Left lobe of liver (tissue), 2 donors: Measurements from ENCODE around the gene MAD1L1. TPM values are rescaled to one million over a fixed set of nuclear protein-coding genes. Genes with fewer than 3 reads are reported as not detected.
"Not testable (repeated sequence)": the region's sequence is repeated elsewhere in the genome, so short reads cannot be mapped to it uniquely, and the experiment has no call there.

ENCODE experiments used
- ATAC-seq: fragments of 200-7000 bp; cut with Tn5 transposase; one replicate; pipeline ENCODE4 v1.9.1; 2020; ENCODE audit warnings: mild to moderate bottlenecking, moderate library complexity
- DNase-seq: peaks from one replicate; pipeline ENCODE4 v3.0.0-alpha.2; 2020; ENCODE audit warnings: low spot score
- total RNA-seq: library from RNA; stranded (reverse); gene quantifications from one replicate; pipeline ENCODE4 v1.2.1, GENCODE V29; 2021
- donor health status: DM: no; HTN: no; CAD: no; lungs with moderate emphysema.
- donor health status: DM: no; HTN: yes; CAD: no.

MAD1L1 gene
- total RNA-seq, 1 donor from 2014 or later, result 24.9 TPM

- DNase-seq (no peak), ATAC-seq (no peak)
These were observed 409.2 kb downstream of the MAD1L1 start for GRCh38 chr7:1823376-1824150.

GRCh38 chr7:1819259-1819841, 413.4 kb downstream of the MAD1L1 start:
- DNase-seq (no peak), ATAC-seq (no peak)

- DNase-seq (no peak), ATAC-seq (no peak)
These were observed 414.0 kb downstream of the MAD1L1 start for GRCh38 chr7:1818575-1819258.

- DNase-seq, result no peak
- no peak for ATAC-seq
These were observed 415.6 kb downstream of the MAD1L1 start for GRCh38 chr7:1817061-1817712.

DNA sequence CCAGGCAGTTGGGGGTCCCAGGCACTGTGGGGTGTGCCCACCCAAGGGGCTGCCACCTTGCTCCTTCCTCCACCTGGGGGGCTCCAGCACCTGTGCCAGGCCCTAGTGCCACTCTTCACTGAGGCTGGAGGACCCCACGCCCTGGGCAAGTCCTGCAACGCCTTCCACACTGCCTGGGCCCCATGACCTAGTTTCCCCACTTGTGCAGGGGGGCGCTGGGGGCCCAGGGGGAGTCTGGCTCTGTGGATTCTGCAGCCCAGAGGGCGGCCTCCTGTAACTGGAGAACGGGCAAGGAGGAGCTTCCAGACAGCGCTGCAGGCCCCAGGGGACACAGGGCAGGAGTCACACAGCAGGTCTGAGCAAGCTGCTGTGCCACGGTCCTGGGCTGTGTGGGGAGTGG, 416.3 kb downstream of the MAD1L1 start:
- not testable (repeated sequence) for ATAC-seq, DNase-seq

- not testable (repeated sequence) for ATAC-seq, DNase-seq
These were observed 417.0 kb downstream of the MAD1L1 start for GRCh38 chr7:1815551-1816281.

DNA sequence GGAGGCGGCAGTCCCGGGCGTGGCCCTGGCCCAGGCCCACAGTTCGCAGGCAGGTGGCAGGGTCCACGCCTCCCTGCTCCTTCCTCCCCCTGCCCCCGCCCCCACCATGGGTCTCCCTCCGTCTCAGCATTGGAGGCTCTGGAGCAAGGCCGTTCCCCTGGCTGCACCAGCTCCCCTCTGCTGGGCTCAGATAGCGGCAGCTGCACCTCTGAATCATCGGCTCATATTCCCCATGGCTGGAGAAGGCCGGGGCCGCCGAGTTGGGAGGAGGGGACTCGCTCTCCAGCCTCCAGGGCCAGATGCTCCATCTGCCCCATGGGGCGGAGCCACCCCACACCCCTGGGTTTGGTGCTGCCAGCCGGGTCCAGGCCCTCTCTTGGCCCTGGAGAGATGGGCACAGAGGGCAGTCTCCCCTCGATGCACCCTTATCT, 417.7 kb downstream of the MAD1L1 start:
- DNase-seq, result no peak
- ATAC-seq, result no peak

GRCh38 chr7:1814089-1814811, 418.5 kb downstream of the MAD1L1 start:
- no peak for ATAC-seq
- no peak for DNase-seq

DNA sequence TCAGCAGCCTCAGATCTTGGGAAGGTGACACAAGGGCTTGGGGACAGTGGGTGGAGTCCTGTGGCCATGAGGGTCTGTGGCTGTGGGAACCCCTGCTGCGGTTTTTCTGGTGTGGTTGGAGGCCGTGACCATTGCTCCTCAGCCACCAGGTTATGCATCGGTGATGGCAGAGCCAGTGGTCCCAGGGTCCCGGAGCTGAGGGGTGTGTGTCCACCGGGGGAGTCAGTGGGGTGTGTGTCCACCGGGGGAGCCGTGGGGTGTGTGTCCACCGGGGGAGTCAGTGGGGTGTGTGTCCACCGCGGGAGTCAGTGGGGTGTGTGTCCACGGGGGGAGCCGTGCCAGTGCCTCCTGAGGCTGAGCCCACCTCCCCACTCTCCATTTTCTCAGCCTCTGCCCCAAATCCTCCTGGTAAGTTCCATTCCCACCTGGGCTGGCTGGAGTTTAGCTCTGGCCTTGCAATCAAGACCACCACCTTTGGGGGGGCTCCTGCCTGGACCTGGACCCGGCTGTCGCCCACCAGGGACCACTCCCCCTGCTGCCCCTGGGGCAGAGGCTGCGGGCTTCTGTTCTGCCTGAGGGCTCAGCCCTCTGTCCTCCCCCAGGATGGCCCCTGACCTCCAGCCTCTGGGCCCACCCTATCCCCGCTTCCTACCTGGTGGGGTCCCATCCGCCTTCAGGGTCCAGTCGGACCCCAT, 419.2 kb downstream of the MAD1L1 start:
- ATAC-seq, result no peak

GRCh38 chr7:1812509-1813393, 420.0 kb downstream of the MAD1L1 start:
- DNase-seq (no peak), ATAC-seq (peak; percentile 86)

More for the DNA sequence above, 419.2 kb downstream of the MAD1L1 start:
- DNase-seq, result no peak

GRCh38 chr7:1811850-1812508, 420.8 kb downstream of the MAD1L1 start:
- DNase-seq (no peak), ATAC-seq (peak; percentile 64)

- ATAC-seq (no peak), DNase-seq (no peak)
These were observed 421.5 kb downstream of the MAD1L1 start for GRCh38 chr7:1810961-1811849.

- ATAC-seq, result no peak
- no peak for DNase-seq
These were observed 422.2 kb downstream of the MAD1L1 start for GRCh38 chr7:1810521-1810920.

DNA sequence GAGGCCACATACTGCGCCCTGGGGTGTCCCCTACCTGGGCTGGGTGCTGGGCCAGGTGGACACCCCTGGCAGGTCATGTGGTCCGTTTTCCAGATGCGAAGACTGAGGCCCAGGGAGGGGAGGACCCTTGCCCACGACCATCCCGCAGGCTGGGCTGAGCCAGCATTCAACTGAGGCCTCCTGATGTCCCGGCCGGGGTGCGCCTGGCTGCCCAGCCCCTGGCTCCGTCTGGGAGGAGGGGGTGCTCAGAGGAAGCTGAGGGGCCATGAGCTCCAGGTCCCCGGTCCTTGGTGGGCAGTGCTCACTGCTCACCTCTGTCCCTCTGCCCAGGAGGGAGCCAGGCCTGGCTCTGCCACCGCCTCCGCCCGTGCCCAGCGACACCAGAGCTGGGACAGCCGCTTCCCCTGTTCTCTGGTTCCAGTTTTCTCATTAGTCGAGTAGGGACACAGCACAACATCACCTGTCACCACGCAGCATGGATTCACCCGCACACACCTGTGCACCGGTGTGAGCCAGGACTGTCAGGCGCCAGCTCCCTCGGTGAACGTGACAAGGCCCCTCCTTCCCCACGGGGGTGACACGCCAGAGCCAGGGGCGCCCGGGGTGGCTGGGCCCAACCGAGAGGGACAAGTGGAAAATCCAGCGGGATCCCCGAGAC, 423.0 kb downstream of the MAD1L1 start:
- DNase-seq (no peak), ATAC-seq (no peak)

DNA sequence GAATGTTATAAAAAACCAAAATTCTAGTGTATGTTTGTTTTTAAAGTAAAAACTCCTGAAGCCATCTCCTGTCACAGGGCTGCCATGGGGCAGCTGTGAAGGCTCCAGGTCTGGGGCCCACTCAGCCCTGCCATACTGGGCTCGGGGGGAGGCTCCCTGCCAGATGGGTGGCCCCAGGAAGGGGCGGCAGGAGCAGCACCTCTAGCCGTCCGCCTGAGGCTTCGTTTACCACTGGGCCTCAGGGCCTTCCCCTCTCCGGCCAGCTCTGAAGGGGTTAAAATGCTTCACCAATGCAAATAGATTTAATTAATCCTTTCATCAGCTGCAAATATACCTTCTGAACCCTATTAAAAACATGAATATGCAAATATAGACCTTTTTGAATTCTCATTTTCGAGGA, 423.7 kb downstream of the MAD1L1 start:
- no peak for DNase-seq
- no peak for ATAC-seq
